GM21529 (cell line): Measurements from ENCODE around the gene OPALIN.
"Not testable (repeated sequence)": the region's sequence is repeated elsewhere in the genome, so short reads cannot be mapped to it uniquely, and the experiment has no call there.

Source experiments
- ATAC-seq: cut with Tn5 transposase; IDR thresholded peaks from one replicate; pipeline ENCODE4 v1.9.1; 2021; ENCODE audit not compliant: unreplicated experiment

OPALIN gene

DNA sequence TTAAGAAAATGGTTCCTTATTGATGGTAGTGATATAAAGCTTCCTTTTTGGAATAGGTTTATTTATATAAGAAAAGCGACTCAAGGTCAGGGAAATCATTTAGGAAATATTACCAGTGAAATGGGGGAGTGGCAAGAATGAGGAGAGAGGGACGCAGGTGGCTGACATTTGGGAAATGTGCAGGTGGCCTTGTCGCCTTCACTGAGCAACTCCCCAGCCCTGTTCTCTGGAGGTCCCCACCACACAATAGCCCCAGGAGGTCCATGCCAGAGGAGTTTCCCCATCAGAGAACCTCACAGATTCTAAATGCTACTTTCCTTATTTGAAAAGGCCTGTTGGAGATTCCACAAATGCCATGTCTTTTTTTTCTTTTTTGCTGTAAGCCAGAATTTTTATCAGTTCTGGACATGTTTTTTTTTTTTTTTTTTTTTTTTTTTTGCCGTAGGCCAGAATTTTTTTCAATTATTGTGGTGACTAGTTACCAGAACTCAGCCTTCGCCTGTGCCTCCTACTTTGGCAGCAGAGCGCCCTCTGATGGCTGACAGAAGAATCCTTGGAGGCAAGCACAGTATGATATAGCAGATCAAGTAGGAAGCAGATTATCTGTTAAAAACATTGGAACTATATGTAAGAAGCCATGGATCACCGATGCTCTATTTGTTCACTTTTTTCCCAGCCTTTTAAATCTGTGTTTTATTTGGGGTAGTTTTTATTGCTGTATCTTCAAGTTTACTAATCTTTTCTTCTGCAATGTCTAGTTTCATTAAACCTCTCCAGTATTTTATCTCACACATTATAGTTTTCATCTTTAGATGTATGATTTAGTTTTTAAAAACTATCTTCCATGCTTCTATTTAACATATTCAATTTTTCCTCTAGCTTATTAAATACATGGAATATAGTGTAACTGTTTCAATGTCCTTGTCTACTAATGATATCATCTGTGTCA is 18.6 kb downstream of the OPALIN start:
- ATAC-seq, result peak; percentile 78

DNA sequence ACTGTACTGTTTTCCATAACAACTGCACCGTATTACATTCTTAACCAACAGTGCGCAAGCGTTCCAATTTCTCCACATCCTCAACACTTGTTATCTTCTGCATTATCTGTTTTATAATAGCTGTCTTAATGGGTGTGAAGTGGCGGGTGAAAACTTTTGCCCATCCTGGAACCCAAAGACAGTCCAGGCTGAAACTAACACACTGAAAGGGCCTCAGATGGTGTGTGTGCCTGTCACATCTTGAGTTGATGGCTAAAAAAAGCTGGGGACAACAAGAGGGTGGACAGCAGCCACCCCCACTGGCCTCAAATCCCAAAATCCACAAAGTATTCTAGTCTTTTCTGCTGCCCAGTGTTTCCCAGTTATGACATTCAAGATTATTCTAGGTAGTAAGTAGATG is 19.4 kb downstream of the OPALIN start:
- no peak for ATAC-seq

DNA sequence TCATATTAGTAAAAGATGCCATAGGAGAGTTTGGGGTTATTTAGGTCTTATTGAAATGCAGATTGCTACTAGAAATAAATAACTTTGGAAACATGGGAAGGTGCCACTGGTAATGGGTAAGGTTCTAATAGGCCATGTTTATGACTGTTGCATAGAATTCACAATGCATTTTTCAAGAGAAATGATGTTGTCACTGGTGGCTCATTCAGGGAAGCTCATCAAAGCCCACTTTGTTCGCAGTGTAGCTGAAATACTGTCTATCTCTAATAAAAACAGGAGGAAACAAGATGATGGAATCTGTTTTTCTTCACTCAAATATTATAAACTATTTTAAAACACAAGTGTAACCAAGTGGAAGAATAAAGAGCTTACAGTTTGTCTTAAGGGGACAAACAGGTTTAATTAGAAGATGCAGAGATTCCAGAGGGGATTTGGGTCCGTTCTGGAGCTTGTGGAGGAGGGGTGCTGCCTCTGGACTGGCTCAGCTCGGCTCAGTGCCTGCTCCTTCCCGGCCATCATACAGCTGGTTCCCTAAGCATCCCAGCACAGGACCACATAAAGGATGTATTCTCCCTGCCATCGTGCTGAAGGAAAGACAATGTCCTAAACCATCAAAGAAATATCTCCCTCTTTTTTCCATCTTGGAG is 20.4 kb downstream of the OPALIN start:
- ATAC-seq, result no peak

DNA sequence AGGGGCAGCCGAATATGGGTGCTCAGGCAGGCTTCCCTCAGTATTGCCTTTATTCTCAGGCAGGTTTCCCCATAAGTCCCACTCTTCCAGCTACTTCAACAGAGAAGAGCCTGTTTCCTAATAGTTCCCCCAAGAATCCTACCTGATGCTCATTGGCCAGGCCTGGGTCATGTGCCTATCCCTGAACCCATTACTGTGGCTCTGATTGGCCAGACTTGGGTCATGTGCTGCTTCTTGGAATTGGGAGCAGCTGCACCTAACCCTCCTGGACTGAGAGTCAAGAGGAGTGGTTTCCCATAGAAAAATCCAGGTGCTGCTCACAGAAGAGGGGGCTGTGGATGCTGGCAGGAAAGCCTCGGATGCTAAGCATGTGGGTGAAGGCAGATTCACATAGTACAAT is 21.7 kb downstream of the OPALIN start:
- ATAC-seq, result no peak

DNA sequence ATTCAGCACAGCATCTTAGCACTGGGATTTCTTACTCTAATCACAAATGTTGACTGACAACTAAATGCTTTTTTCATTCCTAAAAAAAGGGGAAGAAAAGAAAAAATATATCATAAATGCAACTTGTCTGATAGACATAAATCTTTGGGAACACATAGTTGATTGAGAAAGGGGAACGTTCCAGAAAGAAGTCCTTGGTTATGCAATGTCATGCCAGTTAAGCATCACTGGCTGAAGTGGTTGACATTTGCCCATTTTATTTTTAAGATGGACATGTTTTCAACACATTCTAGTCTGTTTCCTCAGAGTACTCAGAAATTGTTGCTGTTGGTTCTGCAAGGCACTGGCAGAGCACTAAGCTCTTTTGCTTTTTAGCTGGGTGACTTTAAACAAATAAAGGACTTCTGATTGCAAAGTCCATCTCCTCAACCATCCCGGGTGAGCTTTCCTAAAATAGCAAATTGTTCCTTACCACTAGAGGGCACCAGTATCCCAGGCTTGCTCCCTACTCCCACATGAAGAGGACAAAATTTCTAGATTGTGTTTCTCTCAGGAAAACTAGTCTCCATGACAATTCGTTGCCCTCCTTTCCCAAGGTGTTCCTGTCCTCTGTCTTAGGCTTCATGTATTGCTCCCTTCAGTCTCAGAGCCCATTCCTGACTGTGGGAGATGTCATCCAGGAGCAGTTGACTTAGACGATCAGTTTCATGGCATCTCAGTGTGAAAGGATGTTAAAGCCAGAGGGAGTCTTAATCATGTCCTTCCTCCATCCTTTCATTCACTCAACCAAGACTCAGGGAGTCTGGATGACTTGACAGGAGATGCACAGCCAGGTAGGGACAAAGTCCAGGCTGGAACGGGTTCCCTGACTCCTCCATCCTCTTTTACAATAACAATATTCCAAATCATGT is 23.9 kb downstream of the OPALIN start:
- ATAC-seq, result no peak

DNA sequence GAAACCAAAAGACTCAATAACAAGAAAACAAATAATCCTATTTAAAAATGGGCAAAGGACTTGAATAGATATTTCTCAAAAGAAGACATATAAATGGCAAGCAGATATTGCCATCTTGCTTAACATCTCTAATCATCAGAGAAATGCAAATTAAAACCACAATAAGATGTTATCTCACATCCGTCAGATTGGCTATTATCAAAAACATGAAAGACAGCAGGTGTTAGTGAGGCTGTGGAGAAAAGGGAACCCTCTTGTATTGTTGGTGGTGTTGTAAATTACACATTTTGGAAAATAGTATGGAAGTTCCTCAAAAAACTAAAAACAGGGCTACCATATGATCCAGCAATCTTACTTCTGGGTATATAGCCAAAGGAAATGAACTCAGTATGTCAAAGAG is 25.7 kb downstream of the OPALIN start:
- ATAC-seq, result no peak

DNA sequence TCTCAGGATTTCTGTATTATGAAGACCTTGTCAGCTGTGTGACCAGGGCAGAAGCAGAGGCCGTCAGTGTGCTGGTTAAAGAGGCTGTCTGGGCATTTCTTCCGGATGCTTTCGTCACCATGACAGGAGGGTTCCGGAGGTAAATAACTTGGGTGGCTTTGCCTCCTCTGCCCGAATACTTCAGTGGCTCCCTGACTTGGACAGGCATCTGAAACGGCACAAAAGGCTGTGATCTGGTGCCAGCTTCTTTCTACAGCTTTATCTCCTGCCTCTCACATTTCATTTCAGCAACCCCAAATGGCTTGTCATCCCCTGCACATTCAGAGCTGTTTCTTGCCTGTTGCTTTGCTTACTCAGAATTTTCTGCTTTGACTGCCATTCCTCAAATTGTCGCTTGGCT is 31.3 kb downstream of the OPALIN start:
- ATAC-seq, result no peak

DNA sequence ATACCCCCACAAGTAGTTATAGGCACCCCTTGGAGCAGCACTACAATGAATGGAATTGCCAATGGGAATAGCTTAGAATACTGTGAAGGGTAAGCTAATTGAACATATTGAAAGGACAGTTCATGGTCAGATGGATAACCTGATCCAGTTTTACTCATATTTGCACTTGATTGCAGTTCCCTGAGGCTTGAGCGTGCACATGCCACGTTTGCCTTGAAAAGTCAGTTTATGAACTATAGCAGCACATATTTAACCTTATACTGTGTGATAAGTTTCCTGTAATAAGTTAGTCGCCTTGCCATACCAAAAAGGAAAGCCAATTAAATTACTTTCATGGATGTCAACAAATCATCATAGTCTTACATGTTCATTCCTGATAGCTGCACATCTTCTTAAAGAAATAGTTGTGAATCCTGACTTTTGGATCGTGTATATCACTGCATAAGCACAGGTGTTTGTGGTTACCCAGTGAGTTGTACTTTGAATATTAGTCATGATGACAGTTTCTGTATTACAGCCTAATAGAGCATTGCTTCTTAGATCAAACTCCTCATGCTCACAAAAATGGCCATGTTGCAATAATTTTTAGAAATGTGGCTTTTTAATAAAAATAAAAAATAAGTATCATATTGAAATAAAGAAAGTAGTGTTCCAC is 33.0 kb downstream of the OPALIN start:
- peak; percentile 93 for ATAC-seq

DNA sequence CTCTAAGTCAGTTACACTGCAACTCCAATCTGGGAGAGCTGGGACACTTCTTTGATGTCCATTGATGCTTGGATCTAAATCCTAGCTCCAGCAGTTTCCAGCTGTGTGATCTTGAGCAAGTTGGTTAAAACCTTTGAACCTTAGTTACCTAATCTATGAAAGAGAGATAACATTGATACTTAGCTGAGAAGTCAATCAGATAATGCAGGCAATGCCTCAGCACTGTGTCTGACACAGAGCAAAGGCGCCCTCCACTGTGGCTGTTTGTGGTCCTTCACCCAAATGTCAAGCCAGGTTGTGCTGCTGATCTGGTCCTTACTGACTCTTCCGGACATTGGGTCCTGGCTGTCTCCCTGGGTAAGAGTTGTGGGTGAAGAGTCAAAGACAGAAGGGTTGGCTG is 34.4 kb downstream of the OPALIN start:
- ATAC-seq, result no peak

DNA sequence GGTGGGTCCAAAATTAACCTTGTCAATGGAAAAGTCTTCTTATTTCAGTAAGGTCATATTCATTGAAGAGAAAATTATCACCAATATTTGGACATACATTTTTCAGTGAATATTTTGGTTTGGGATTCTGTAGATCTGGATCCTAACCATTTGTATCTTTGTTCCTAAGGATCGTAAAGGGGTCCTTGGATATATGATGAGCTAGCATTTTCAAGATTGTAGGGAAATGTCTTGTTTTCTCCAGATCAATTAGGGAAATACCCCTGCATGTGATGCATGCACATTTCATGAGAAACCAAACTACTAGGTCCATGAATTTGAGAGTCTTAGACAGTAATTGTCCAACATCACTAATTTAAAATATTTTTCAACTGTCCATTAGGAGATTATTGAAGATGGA is 36.5 kb downstream of the OPALIN start:
- ATAC-seq, result no peak

DNA sequence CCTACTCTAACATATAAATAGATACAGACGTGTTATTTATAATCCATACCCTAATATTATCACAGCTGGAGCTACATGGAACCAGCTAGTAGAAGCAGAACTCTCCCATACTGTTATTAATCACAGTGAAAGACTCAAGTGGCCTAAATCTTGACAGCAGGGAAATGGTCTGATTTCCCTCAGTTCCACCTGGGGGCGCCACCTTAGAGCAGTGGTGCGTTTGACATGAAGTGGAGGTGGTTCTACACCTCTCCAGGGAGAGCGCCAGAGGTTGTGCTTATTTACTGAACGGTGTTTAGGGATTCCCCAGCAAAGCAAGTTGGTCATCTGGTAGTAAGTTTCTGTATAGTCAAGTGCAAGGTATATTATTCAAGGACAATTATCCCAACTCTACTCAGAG is 37.0 kb downstream of the OPALIN start:
- no peak for ATAC-seq

DNA sequence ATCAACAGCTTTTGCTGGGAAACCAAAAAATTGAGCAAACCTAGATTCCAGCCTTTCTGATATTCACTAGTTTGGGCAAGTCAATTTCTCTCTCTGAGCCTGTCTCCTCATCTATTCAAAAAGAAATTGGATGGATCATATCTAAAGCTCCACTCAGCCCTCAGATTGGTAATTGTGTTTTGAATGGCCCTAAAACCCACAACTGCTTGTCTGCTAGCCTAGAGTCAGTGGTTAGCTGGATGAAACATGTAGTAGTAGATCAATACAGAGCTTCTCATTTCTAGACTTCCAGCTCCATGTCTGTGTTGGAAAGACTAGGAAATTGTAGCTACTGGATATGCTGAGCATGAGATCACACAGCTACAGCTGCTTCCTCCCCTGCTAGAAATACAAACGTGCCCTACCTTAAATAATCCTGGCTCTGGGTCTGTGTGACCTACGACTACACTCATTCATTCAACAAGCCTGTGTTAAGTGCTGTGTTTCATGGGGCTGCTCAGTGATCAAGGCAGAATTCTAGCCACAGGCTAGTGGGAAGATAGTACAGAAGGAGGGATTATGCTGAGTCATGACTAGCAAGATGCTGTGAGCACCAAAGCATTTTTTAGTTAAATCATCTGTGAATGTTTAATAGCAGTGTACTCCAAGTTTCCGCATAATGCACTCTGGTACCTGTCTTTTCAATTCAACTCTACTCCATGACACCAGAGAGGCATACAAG is 38.9 kb downstream of the OPALIN start:
- no peak for ATAC-seq

DNA sequence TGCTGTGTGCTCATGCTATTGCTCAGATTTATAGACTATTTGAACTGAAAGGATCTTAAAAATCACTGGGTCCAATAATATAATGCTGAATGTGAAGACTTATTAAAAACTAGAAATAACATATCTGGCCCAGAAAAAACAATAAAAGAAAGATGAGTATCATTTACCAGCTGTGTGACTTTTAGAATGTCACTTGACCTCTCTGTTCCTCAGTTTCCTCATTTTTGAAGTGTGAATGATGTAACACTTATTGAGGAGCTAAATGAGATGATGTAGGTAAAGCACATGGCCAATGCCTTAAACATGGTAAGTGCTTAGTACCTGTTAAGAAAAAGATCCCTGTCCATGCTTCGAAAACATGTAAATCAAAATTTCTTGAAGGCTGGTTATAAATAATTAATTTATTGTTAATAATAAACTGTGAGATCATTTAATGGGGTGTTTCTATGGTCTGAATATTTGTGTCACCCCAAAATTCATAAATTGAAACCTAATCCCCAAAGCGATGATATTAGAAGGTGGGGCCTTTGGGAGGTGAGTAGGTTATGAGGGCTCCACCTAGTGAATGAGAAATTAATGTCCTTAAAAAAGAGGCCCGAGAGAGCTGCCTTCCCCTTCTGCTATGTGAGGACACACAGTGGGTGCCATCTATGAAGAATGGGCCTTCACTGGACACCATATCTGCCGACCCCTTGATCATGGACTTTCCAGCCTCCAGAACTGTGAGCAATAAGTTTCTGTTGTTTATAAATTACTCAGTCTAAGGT is 41.6 kb downstream of the OPALIN start:
- ATAC-seq, result no peak

DNA sequence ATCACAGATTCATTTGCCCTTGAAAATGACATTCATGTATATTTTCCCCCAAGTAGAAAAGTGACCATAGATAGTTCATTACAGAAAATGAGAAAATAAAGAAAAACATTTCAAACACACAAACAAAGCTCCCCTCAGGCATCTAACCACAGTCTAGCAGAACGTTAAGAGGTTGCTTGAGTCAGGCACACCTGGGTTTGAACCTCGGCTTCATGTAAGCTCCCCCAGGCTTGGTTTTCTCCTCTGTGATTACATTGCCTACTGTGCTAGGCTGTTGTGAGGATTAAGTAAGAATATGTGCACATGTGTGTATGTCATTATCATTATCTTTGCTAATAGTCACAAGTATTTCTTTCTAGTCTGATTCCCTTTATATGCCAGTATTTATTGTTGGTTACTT is 45.5 kb downstream of the OPALIN start:
- ATAC-seq, result no peak

DNA sequence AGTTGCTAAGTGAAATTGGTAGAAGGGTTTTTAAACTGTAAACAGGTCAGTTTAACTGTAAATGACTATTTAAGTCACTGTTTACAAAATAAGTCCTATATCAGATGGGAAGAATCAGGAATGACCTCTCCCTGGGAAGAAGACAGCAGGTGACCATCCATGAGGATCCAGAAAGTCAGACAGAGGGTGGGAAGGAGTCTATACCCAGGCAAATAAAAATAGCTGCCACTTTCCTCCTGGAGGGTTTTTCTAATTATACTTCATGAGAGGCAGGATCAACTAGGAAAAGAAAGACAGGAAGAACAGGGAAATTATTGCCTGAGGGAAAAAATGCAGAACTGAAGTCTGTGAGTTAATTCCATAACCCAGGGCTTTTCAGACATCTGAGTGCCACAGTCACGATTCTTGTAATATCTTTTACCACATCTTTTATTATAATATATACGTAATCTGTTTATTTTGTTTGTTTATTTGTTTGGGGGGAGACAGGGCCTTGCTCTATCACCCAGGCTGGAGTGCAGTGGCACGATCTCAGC is 47.6 kb downstream of the OPALIN start:
- ATAC-seq, result no peak

DNA sequence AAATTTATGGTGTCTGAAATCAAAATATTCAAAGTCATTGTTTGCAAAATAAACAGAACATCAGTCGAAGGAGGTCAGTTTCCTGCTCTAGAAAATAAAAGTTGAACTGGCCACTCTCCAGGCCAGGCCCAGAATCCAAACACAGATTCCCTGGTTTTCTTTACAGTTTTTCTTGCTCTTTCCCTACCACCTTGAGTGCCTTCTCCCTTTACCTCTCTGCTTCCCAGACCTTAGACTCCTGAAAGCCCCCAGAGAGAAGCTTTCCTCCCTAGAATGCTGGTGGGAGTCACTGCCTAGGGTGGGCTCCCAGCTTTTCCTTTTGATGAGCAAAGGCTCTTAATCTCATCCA is 48.5 kb downstream of the OPALIN start:
- no peak for ATAC-seq

DNA sequence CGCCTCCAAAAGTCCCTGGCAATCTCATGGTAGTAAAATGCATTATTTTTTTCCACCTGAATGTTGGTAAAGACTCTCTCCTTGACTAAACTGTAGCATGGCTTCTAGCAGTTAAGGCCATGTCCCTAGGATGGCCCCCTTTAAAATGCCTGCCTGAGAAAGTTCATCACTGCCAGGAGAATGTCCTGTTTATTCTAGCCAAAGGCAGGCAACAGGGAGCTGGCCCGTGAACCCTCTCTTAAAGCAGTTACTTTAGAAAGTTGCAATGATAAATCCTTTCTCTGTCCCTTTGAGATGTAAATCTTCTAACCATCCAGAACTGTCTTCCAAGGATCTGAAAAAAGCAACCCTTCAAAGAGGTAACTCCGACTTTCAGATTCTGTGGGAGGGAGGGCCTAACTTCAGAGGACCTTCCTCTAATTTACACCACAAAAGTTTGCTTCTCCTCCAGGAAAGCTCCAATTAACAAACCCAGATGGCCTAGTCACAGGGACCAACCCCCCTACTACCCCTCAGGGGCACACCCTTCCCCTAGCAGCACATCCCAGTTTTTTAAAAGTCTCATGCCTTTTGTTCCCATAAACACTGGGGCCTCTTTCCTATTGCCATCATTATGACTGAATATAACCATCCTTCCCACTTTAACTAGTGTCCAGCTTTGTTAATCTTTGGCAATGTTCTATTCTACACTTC is 49.0 kb downstream of the OPALIN start:
- no peak for ATAC-seq

DNA sequence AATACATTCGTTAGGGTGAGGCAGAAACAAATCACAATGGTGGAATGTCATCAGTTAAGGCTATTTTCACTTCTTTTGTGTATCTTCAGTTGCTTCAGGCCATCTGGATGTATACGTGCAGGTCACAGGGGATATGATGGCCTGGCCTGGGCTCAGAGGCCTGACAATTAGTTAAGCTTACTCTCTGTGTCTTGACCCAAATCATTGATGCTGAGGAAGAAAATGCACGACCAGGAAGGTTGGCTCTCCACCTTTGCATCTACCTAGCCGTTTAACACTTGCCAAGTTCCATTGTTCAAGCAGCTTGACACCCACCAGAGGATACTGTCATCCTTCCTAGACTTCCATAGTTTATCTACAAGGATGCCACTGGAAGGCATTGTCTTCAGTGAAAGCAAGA is 49.9 kb downstream of the OPALIN start:
- ATAC-seq, result not testable (repeated sequence)

DNA sequence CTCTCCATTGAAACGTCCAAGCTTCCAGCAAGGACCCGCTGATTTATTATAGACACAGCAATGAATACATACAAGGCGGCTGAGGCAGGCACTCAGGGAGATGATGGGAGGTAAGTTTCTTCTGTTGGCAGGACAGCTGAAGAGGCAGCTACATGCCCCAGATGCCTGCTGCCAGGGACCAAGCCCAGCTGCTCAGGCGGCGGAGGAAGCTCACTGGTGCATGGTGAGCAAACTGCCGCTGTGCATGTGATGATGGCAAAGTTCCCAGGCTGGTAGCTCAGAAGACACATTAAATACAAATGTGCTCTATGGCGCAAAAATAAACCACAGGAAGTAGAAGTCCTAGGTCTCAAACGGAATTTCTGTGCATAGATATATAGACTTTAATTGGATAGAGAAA is 52.3 kb downstream of the OPALIN start:
- ATAC-seq, result no peak
